Epidermal melanocyte (primary cell): ENCODE data around the gene MPRIP.

Source experiments
- DNase-seq: peaks from one replicate; pipeline ENCODE4 v3.0.0; 2011; ENCODE audit warnings: low spot score; ENCODE audit not compliant: insufficient read length

The MPRIP gene

GRCh38 chr17:17087424-17088015, 45.3 kb downstream of the MPRIP start:
- DNase-seq = no peak

- DNase-seq = no peak
These were observed 45.8 kb downstream of the MPRIP start for GRCh38 chr17:17088086-17088485.

- no peak for DNase-seq
These were observed 46.6 kb downstream of the MPRIP start for GRCh38 chr17:17088541-17089525.

- no peak for DNase-seq
These were observed 47.8 kb downstream of the MPRIP start for GRCh38 chr17:17089796-17090641.

- DNase-seq = no peak
These were observed 48.4 kb downstream of the MPRIP start for GRCh38 chr17:17090642-17091103.

GRCh38 chr17:17091276-17091675, 49.0 kb downstream of the MPRIP start:
- DNase-seq = no peak

- DNase-seq = no peak
These were observed 49.8 kb downstream of the MPRIP start for GRCh38 chr17:17091856-17092756.

- no peak for DNase-seq
These were observed 51.5 kb downstream of the MPRIP start for GRCh38 chr17:17093764-17094163.

- DNase-seq = peak; percentile 73
These were observed 54.4 kb downstream of the MPRIP start for GRCh38 chr17:17096438-17097178.

- no peak for DNase-seq
These were observed 55.6 kb downstream of the MPRIP start for GRCh38 chr17:17097763-17098345.

- peak; percentile 73 for DNase-seq
These were observed 56.4 kb downstream of the MPRIP start for GRCh38 chr17:17098551-17099179.

- DNase-seq = no peak
These were observed 59.9 kb downstream of the MPRIP start for GRCh38 chr17:17102176-17102575.

GRCh38 chr17:17103160-17103559, 60.9 kb downstream of the MPRIP start:
- DNase-seq = no peak

- no peak for DNase-seq
These were observed 61.8 kb downstream of the MPRIP start for GRCh38 chr17:17104036-17104435.

- no peak for DNase-seq
These were observed 62.2 kb downstream of the MPRIP start for GRCh38 chr17:17104494-17104893.

- no peak for DNase-seq
These were observed 63.7 kb downstream of the MPRIP start for GRCh38 chr17:17105976-17106375.

GRCh38 chr17:17106756-17107155, 64.5 kb downstream of the MPRIP start:
- DNase-seq = no peak

GRCh38 chr17:17107281-17107680, 65.0 kb downstream of the MPRIP start:
- no peak for DNase-seq

GRCh38 chr17:17107891-17108431, 65.7 kb downstream of the MPRIP start:
- DNase-seq = no peak
